Hepatocyte (in vitro differentiated cells): Measurements from ENCODE around the gene ADCYAP1.

Experiments
- CTCF ChIP-seq: fragments of 200-600 bp; sonication (generic); IDR thresholded peaks from 2 replicates; pipeline ENCODE4 v1.5.1; 2016; ENCODE audit warnings: antibody characterized with exemption, mild to moderate bottlenecking; ENCODE audit not compliant: poor library complexity
- EZH2phosphoT487 ChIP-seq: fragments of 200-600 bp; sonication (generic); IDR thresholded peaks from one replicate; pipeline ENCODE4 v1.6.1; 2018; ENCODE audit warnings: antibody characterized with exemption, mild to moderate bottlenecking, low read depth, moderate library complexity; ENCODE audit not compliant: unreplicated experiment, severe bottlenecking

GRCh38 chr18:933082-933481 lies 28.4 kb downstream of the ADCYAP1 start:
- TF ChIP-seq CTCF: no peak
- no peak for TF ChIP-seq EZH2phosphoT487
